HG02763 (cell line): Measurements from ENCODE around the gene RNF11.
A peak's percentile ranks its signal among the peaks of the same experiment; 100 is the strongest.

Source experiments
- ATAC-seq: cut with Tn5 transposase; IDR thresholded peaks from one replicate; pipeline ENCODE4 v1.9.1; 2021; ENCODE audit warnings: mild to moderate bottlenecking, moderate library complexity; ENCODE audit not compliant: unreplicated experiment

The RNF11 gene

DNA sequence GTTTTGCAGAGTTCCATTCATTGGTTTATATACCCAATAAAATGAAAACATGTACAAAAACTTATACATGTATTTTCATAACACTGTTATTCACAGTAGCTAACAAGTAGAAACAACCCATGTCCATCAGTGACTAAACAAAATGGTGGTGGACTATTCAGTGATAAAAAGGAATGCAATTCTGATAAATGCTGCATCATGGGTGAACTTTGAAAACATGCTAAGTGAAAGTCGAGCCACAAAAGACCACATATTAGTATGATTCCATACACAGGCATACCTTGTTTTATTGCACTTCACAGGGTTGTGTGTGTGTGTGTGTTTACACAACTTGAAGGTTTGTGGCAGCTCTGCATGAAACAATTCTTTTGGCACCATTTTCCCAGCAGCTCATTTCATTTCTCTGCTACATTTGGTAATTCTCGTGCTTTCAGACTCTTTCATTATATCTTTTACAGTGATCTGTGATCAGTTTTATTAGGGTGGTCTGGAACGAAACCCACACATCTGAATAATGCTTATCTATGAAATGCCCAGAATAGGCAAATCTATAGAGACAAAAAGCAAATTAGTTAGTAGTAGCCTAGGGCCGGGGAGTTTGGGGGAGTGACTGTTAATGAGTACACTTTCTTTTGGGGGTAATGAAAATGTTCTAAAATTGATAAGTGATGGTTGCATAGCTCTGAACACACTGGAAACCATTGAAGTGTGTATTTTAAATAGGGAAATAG, 27.2 kb downstream of the RNF11 start:
- no peak for ATAC-seq

- no peak for ATAC-seq
Observed at GRCh38 chr1:51264451-51264850, 28.4 kb downstream of the RNF11 start.

GRCh38 chr1:51265618-51266017, 29.5 kb downstream of the RNF11 start:
- ATAC-seq = no peak

- ATAC-seq = no peak
Observed at GRCh38 chr1:51266181-51266580, 30.1 kb downstream of the RNF11 start.

- ATAC-seq = no peak
Observed at GRCh38 chr1:51266791-51267190, 30.7 kb downstream of the RNF11 start.

- no peak for ATAC-seq
Observed at GRCh38 chr1:51268634-51269033, 32.6 kb downstream of the RNF11 start.

GRCh38 chr1:51270751-51271150, 34.7 kb downstream of the RNF11 start:
- no peak for ATAC-seq

DNA sequence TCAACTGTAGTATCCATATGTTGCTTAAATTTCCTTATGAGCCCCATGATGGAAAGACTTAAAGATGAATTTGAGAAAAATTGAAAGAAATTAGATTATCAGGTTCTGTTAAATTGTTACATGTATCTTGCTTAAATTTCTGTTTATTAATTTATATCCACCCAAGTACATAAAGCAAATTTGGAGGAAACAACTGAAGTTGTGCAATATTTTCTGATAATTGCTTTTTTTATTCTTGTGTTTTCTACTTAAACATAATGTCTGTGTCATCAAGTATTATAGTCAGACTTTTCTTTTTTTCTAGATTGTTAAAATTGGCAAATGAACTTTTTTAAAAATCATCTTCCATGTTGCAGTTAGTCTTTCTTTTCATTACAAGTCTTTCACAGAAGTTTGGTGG, 36.8 kb downstream of the RNF11 start:
- no peak for ATAC-seq

- ATAC-seq = no peak
Observed at GRCh38 chr1:51274676-51275075, 38.6 kb downstream of the RNF11 start.

DNA sequence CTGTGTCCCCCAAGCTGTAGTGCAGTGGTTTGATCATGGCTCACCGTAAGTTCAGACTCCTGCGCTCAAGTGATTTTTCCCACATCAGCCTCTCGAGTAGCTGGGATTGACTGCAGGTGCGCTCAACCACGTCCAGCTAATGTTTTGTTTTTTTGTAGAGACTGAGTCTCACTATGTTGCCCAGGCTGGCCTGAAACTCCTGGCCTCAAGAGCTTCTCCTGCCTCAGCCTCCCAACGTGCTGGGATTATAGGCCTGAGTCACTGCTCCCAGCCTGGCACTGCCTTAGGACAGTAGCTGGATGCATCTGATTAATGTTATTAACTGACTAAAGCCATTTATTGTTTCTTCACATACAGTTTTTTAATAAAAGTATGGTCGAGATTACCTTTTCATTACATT, 40.2 kb downstream of the RNF11 start:
- ATAC-seq = no peak

DNA sequence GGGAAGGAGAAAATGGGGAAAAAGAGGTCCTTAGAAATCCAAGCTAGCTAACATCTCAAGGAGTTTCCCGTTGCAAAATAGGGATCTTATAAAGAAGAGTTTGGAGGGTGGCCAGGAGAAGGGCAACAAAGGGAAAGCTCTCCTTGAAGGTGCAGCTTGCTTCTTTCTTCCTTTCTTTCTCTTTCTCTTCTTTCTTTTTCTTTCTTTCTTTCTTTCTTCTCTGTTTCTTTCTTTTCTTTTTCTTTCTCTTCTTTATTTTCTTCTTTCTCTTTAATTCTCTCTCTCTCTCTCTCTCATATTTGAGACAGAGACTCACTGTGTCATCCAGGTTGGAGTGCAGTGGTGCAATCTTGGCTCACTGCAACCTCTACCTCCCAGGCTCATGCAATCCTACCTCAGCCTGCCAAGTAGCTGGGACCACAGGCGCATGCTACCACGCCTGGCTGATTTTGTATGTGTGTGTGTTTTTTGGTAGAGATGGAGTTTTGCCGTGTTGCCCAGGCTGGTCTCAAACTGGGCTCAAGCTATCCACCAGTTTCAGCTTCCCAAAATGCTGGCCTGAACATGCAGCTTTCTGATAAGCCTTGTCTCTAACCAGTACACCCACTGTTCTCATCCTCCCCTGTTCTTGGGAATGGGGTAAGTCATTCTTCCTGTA, 44.4 kb downstream of the RNF11 start:
- ATAC-seq = no peak

GRCh38 chr1:51281807-51282206, 45.7 kb downstream of the RNF11 start:
- ATAC-seq = no peak

DNA sequence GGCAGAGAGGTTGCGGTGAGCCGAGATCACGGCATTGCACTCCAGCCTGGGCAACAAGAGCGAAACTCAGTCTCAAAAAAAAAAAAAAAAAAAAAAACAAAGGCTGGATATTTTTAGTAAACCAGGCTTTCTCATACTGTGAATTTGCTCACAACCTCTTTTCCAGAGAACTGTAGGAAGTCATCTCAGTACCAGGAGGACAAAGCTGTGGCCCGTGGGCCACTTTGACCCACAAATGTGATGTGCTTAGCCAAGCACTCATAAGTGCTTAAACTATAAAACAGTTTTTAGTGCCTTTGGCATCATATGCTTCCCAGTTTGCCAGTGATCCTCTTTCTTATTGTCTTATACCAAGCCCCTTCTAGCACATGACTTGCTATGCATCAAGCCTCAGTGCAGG, 46.5 kb downstream of the RNF11 start:
- ATAC-seq = no peak

GRCh38 chr1:51283979-51284378, 47.9 kb downstream of the RNF11 start:
- no peak for ATAC-seq

DNA sequence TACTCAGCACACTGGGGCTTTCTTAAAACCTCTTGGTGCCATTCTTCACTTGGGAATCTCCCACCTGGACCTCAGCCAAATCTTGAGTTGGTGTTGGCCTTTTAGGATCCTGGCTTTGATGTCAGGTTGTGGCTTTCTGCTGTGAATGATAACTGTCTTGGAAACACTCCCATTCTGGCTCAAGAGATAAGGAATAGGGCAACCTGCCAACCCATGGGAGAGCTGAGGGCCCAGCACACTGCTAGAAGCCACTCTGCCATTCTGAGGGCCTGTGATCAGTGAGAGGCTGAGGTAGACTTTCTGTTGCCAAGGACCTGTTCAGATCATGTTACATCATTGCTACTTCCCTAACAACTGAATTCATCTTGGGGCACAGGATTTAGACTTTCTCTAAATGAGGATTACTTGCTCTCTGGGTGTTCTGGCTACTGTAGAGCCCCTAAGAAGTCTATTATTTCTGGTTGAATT, 48.4 kb downstream of the RNF11 start:
- ATAC-seq = no peak

- peak; percentile 78 for ATAC-seq
Observed at GRCh38 chr1:51285055-51285454, 49.0 kb downstream of the RNF11 start.

DNA sequence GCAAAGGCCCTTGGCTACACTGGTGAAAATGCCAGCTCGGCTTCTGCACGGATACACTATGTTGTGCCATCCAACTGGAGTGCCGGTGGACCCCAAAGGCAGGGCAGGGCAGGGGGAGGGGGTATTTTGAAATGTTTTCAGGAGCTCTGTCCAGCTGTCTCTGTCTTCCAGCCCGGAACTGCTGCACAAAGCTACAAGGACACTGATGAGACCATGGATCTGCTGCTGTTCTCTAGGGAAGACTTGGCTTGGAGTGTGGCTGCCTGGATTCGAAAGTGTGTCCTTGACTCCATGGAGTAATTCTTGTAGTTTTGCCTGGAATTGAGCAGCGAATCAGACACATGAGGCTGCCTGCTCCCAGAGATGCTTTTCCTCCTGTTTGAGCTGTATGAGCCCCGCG, 51.9 kb downstream of the RNF11 start:
- no peak for ATAC-seq

- ATAC-seq = no peak
Observed at GRCh38 chr1:51288578-51288977, 52.5 kb downstream of the RNF11 start.

- ATAC-seq = no peak
Observed at GRCh38 chr1:51289676-51290488, 53.8 kb downstream of the RNF11 start.

- ATAC-seq = no peak
Observed at GRCh38 chr1:51290489-51290847, 54.4 kb downstream of the RNF11 start.

DNA sequence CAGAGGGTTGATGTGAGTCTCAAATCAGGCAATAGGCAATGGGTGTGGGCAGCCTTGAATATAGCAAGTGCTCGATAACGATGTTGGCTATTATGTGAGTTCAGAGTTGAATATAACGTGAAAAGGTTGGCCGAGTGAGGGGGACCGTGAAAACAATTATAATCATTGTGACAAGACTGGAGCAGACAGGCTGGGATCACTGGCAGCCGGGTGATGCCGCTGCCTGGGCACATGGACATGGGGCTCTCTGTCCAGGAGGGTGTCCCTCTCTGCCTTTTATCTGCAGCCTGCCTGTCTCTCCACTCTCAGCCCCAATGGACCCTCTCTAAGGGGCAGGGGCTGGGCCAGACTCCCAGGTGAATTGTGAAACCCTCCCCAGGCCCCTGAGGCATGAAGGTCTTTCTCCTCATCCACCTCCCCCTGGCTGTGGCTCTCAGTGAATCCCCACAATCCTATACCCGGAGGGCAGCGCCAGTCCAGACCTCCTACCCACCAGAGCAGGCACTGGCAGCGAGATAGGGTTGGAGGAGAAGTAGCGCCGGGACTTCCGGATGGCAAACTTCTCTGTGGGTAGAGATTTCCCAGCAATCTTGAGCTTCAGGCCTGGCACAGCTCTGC, 57.9 kb downstream of the RNF11 start:
- ATAC-seq = no peak
